Cardiac septum (tissue), 1 donor: Measurements from ENCODE around the gene KIF3B. TPM values are rescaled to one million over a fixed set of nuclear protein-coding genes. Genes with fewer than 3 reads are reported as not detected.
"Not testable (repeated sequence)": the region's sequence is repeated elsewhere in the genome, so short reads cannot be mapped to it uniquely, and the experiment has no call there.

Source experiments
- DNase-seq: peaks from one replicate; pipeline ENCODE4 v3.0.0-alpha.2; 2020; ENCODE audit warnings: low spot score
- intact Hi-C: fragments of 100-400 bp; cut with DNase I; formaldehyde crosslinking; loops from one replicate; pipeline ENCODE4 v1.14.0; 2022
- total RNA-seq: library from RNA; stranded (reverse); fragmentation: NEBNext Ultra II Directional; extraction: Animal tissue kit (Norgen Biotek cat#: 25700); gene quantifications from one replicate; pipeline ENCODE4 v1.2.1, GENCODE V29; 2021
- donor health status: DM: no; HTN: no; CAD: no.

The KIF3B gene
- total RNA-seq, 1 donor from 2014 or later, result 17.3 TPM

GRCh38 chr20:32289299-32289660 lies 11.8 kb downstream of the KIF3B start:
- intact Hi-C loops, result loop anchor here (5.0 kb wide), 1 partner anchor 43 kb away; no protein-coding TSS in a partner anchor
- not testable (repeated sequence) for DNase-seq

GRCh38 chr20:32289661-32290431 lies 12.4 kb downstream of the KIF3B start:
- intact Hi-C loops, result loop anchor here (5.0 kb wide), 1 partner anchor 42 kb away; no protein-coding TSS in a partner anchor
- DNase-seq, result no peak

GRCh38 chr20:32291166-32291565 lies 13.7 kb downstream of the KIF3B start:
- DNase-seq, result no peak
- intact Hi-C loops, result no loop called here

GRCh38 chr20:32292548-32292947 lies 15.1 kb downstream of the KIF3B start:
- no peak for DNase-seq
- intact Hi-C loops, result no loop called here

GRCh38 chr20:32294071-32294470 lies 16.6 kb downstream of the KIF3B start:
- no peak for DNase-seq
- intact Hi-C loops, result no loop called here

- no peak for DNase-seq
- intact Hi-C loops, result no loop called here
Measured at GRCh38 chr20:32296412-32296811, 19.0 kb downstream of the KIF3B start.

- DNase-seq, result no peak
- intact Hi-C loops, result no loop called here
Measured at GRCh38 chr20:32296819-32297420, 19.5 kb downstream of the KIF3B start.

- intact Hi-C loops, result no loop called here
- no peak for DNase-seq
Measured at GRCh38 chr20:32297439-32297838, 20.0 kb downstream of the KIF3B start.

- intact Hi-C loops, result no loop called here
Measured at GRCh38 chr20:32300647-32301046, 23.2 kb downstream of the KIF3B start.

GRCh38 chr20:32301719-32302506 lies 24.5 kb downstream of the KIF3B start:
- DNase-seq, result no peak
- intact Hi-C loops, result no loop called here

More at GRCh38 chr20:32300647-32301046, 23.2 kb downstream of the KIF3B start:
- DNase-seq, result no peak

- no peak for DNase-seq
- intact Hi-C loops, result no loop called here
Measured at GRCh38 chr20:32302507-32302872, 25.0 kb downstream of the KIF3B start.

- no peak for DNase-seq
- intact Hi-C loops, result no loop called here
Measured at GRCh38 chr20:32304131-32304746, 26.8 kb downstream of the KIF3B start.

- intact Hi-C loops, result no loop called here
- DNase-seq, result no peak
Measured at GRCh38 chr20:32312718-32313424, 35.4 kb downstream of the KIF3B start.

- no peak for DNase-seq
- intact Hi-C loops, result no loop called here
Measured at GRCh38 chr20:32314768-32315167, 37.3 kb downstream of the KIF3B start.

GRCh38 chr20:32315399-32315798 lies 37.9 kb downstream of the KIF3B start:
- no peak for DNase-seq

GRCh38 chr20:32315891-32316290 lies 38.4 kb downstream of the KIF3B start:
- no peak for DNase-seq
- intact Hi-C loops, result no loop called here

More at GRCh38 chr20:32315399-32315798, 37.9 kb downstream of the KIF3B start:
- intact Hi-C loops, result no loop called here

GRCh38 chr20:32316667-32317066 lies 39.2 kb downstream of the KIF3B start:
- DNase-seq, result no peak
- intact Hi-C loops, result no loop called here

GRCh38 chr20:32319100-32319499 lies 41.6 kb downstream of the KIF3B start:
- DNase-seq, result no peak

GRCh38 chr20:32320305-32320704 lies 42.9 kb downstream of the KIF3B start:
- intact Hi-C loops, result no loop called here
- DNase-seq, result no peak

More at GRCh38 chr20:32319100-32319499, 41.6 kb downstream of the KIF3B start:
- intact Hi-C loops, result no loop called here
